GM19351 (cell line): Measurements from ENCODE around the gene PODXL2.
A peak's percentile ranks its signal among the peaks of the same experiment; 100 is the strongest.
"Not testable (repeated sequence)": the region's sequence is repeated elsewhere in the genome, so short reads cannot be mapped to it uniquely, and the experiment has no call there.

Experiments used
- ATAC-seq: cut with Tn5 transposase; IDR thresholded peaks from one replicate; pipeline ENCODE4 v1.9.1; 2021; ENCODE audit warnings: mild to moderate bottlenecking, moderate library complexity; ENCODE audit not compliant: unreplicated experiment

Gene PODXL2

DNA sequence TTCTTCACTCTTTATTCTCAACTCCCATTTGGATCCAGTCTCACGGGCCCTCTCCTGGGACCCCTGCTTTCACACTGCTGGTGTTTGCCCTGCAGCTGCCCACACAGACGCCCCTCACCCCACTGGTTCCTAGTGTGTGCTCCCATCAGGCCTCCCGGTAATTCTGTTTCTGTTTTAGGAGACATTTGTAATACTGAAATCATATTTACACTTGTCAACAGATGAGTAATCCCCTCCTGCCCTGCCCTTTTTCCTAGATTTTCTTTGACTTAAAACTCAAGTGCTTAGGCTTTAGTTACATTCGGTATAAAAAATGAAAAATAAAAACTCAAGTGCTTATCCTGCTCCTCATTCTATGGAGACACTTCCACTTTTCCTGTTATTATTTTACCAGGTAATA lies 25.4 kb downstream of the PODXL2 start:
- ATAC-seq, result no peak

GRCh38 chr3:127654993-127655392 lies 26.0 kb downstream of the PODXL2 start:
- ATAC-seq, result not testable (repeated sequence)

DNA sequence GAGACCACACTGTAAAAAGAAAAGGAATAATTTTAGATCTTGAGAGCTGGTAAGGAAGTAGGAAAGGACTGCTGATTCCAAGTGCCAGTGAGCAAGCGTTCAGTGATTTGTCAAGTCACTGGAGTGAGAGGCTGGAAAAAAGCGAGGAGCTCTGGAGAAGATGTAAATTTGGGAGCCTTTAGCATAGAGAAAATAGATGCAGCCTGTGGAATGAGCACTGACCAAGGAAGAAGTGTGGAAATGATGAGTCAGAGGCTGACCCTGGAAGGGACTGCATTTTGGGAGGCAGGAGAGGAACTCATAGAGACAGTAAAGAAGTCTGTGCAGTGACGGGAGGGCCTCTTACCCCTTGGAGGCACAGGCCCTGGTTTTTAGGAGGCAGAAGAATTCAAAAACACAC lies 26.7 kb downstream of the PODXL2 start:
- no peak for ATAC-seq

- no peak for ATAC-seq
These were observed 27.9 kb downstream of the PODXL2 start for GRCh38 chr3:127656906-127657305.

- no peak for ATAC-seq
These were observed 29.2 kb downstream of the PODXL2 start for GRCh38 chr3:127658234-127658633.

DNA sequence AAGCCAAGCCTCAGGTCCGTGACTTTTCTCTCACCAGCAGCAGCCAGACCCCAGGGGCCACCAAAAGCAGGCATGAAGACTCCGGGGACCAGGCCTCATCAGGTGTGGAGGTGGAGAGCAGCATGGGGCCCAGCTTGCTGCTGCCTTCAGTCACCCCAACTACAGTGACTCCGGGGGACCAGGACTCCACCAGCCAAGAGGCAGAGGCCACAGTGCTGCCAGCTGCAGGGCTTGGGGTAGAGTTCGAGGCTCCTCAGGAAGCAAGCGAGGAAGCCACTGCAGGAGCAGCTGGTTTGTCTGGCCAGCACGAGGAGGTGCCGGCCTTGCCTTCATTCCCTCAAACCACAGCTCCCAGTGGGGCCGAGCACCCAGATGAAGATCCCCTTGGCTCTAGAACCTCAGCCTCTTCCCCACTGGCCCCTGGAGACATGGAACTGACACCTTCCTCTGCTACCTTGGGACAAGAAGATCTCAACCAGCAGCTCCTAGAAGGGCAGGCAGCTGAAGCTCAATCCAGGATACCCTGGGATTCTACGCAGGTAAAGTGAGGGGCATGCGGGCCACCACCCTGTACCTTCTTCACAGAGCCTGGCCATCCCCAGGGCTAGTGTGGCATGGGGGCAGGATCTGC lies 31.8 kb downstream of the PODXL2 start:
- no peak for ATAC-seq

DNA sequence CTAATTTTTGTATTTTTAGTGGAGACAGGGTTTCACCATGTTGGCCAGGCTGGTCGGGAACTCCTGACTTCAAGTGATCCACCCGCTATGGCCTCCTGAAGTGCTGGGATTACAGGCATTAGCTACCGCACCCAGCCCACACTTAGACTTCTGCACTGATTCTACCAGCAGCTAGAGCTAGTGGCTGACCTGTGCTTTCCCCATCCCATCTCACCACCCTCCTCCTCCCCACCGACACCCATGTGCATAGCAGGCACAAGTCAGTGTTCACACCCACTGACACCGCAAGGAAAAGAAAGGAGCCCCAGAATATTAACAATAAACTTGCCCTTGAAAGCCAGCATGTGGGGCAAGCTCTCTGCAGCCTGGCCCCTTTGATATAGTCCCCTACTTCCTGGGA lies 32.6 kb downstream of the PODXL2 start:
- ATAC-seq, result no peak

GRCh38 chr3:127662001-127662469 lies 33.0 kb downstream of the PODXL2 start:
- no peak for ATAC-seq

GRCh38 chr3:127663151-127663550 lies 34.2 kb downstream of the PODXL2 start:
- ATAC-seq, result no peak

GRCh38 chr3:127665165-127665564 lies 36.2 kb downstream of the PODXL2 start:
- no peak for ATAC-seq

DNA sequence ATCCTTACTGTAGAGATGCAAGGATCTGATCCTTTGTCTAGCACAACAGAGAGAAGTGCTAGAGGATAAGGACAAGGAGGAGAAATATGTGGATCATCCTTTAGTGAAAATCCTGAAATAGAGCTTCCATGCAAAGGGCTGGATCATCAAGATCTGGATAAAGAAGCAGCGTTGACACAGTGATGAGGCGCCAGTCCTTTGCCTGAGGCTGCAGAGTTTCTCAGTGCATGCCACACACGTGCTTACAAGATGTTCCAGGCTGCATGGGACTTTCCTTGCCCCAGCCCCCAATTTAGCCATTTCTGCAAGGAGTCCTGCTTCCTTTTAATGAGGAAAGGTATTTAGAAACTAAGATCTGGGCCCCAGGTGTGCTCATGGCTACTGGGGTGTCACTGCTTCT lies 36.6 kb downstream of the PODXL2 start:
- no peak for ATAC-seq

DNA sequence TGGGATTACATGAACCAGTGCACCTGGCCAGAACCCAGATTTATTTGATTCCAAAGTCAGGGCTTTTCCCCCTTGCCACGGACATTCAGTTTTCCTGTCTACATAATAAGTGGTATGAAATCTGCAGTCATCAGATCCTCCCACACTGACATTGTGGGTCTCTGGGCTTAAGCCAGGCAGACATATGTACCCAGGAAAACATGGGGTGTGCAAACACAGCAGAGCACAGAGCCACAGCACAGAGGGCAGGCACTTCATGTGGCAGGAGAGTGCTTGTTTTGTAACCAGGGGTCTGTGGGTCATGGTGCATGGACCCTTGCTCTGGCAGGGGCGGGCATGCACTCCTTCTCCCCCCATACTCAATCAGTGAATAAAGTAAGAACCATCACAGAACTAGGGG lies 37.7 kb downstream of the PODXL2 start:
- no peak for ATAC-seq

DNA sequence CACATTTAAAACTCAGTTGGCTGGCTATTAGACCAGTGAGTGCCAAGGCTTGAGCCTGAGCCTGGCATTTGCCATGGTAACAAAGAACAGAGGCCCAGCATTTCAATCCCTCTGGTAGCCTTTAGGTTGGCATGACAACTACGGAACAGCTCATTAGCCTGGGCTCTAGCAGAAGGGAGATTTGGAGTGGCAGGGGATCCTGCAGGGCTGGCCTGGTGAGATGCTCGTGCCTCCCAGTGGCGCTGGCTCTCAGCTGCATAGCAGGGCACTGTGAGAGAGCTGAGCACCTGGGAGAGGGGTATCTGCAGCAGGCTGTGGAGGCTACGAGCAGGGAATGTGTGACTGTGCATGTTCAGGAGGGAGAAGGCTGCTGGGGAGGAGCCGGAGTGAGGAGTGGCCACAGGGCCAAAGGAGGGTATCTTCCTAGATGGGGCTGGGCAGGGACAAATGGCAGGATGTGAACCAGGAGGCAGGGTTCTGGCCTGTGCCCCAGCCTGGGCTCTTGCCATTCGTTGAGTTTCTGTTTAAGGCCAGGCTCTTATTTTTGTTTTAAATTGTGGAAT lies 38.2 kb downstream of the PODXL2 start:
- no peak for ATAC-seq

GRCh38 chr3:127668906-127669305 lies 39.9 kb downstream of the PODXL2 start:
- no peak for ATAC-seq

- ATAC-seq, result no peak
These were observed 40.7 kb downstream of the PODXL2 start for GRCh38 chr3:127669541-127670228.

DNA sequence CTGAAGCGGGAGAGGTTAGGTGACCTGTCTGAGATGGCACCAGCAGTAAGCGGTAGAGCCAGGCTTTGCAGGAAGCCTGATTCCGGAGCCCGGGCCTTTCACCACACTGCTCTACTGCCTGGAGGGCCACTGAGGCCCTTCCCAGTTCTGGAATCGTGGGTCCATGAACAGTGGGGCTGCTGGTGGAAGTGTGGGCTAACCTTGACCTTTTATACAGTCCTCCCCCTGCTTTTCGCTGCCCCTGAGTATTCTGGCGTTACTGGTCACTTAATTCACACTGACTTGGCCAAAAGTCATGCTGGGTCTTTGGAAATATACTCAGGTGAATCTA lies 41.2 kb downstream of the PODXL2 start:
- ATAC-seq, result no peak

- no peak for ATAC-seq
These were observed 42.0 kb downstream of the PODXL2 start for GRCh38 chr3:127670761-127671522.

DNA sequence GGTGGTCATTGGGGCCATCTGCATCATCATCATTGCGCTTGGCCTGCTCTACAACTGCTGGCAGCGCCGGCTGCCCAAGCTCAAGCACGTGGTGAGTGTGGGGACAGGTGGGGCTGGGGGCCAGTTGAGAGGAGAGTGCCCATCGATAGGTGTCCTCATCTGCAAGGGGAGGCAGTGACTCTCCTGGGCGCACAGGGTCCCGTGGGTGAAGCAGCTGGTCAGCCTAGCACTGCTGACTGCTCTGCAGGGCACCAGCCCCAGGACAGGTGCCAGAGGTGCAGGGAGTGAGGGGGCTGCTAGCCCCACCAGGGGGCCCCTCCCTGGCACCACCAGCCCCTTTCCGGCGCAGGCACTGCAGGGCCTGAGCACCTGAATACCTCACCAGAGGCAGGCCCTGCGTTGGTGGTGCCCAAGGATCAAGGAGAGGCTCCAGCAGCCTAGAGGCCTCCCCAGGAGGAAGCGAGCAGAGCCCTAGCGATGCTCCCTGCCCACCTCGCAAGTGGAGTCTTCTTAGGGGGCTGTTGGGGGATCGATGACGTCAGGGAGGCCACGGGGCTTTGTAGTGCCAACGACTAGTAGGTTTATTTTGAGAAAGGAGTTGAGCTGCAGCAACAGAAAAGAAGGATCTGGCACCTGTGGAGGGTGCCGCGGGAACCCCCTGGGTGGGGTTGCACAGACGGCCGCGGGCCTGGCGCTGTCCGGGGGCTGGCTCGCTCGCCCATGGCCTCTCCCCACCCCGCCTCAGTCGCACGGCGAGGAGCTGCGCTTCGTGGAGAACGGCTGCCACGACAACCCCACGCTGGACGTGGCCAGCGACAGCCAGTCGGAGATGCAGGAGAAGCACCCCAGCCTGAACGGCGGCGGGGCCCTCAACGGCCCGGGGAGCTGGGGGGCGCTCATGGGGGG lies 42.8 kb downstream of the PODXL2 start:
- peak; percentile 34 for ATAC-seq

DNA sequence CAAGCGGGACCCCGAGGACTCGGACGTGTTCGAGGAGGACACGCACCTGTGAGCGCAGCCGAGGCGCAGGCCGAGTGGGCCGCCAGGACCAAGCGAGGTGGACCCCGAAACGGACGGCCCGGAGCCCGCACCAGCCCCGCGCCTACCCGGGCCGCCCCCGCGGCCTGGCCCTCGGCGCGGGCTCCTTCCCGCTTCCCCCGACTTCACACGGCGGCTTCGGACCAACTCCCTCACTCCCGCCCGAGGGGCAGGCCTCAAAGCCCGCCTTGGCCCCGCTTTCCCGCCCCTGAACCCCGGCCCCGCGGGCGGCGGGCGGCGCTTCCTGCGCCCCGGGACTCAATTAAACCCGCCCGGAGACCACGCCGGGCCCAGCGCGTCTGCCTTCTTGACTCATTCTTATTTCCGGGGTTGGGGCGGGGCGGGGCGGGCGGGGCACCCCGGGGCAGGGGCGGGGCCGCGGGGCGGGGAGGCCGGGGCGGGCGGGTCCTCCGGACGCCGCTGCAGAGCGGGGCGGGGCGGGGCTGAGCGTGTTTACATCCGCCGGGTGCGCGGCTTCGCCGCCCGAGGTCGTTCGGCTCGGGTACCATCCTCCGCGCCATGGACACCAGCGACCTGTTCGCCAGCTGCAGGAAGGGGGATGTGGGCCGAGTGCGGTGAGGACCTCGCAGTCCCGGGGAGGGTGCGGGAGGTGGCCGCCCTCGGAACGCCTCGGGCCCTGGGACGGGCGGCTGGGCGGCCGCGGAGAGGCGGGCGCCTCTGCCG lies 43.6 kb downstream of the PODXL2 start, which contains the start of gene ABTB1:
TSS of gene ABTB1 (plus strand) at position 524 of the 762 bp plus-strand sequence. CDS start at position 598, 74 bp downstream.
- ATAC-seq, result peak; percentile 66
